HT1080 (cell line): ENCODE results near the gene FRYL. TPM values are rescaled to one million over a fixed set of nuclear protein-coding genes. Genes with fewer than 3 reads are reported as not detected.
"Not testable (repeated sequence)": the region's sequence is repeated elsewhere in the genome, so short reads cannot be mapped to it uniquely, and the experiment has no call there.

ENCODE experiments used
- DNase-seq: peaks from one replicate; pipeline ENCODE4 v3.0.0-alpha.2; 2015; ENCODE audit warnings: low read depth
- total RNA-seq: library from RNA; depleted of rRNA; stranded (reverse); fragments of >200 nt; shearing (Covaris generic); gene quantifications from 2 replicates; pipeline ENCODE4 v1.2.3, GENCODE V29; 2014

The FRYL gene
- total RNA-seq, 1 experiment from 2014 or later = 37.3 TPM

GRCh38 chr4:48786549-48786948 is 6.5 kb upstream of the FRYL start:
- DNase-seq = no peak

- DNase-seq = no peak
Observed at GRCh38 chr4:48785302-48785701, 5.2 kb upstream of the FRYL start.

GRCh38 chr4:48781968-48782367 is 1.9 kb upstream of the FRYL start:
- no peak for DNase-seq

DNA sequence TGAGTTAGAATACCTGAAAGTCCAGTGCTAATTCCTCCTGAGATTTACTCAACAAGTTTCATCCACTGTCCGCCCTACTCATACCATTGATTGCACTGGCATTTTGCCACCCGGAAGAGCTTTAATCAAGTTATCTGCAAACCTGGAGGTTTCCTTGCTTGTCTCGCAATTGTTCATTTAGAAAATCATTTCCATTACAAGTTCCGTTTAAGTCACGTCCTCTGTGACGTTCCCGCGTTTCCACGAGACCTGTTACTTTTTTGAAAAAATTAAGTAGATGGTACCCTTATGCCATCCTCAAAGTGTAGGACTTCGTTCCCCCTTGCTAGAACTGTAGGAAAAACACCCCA is 761 bp upstream of the FRYL start:
- DNase-seq = peak; percentile 23

- peak; percentile 55 for DNase-seq
Observed at GRCh38 chr4:48779095-48779997, 733 bp downstream of the FRYL start.

GRCh38 chr4:48778431-48779094 is 1.5 kb downstream of the FRYL start:
- DNase-seq = peak; percentile 17

DNA sequence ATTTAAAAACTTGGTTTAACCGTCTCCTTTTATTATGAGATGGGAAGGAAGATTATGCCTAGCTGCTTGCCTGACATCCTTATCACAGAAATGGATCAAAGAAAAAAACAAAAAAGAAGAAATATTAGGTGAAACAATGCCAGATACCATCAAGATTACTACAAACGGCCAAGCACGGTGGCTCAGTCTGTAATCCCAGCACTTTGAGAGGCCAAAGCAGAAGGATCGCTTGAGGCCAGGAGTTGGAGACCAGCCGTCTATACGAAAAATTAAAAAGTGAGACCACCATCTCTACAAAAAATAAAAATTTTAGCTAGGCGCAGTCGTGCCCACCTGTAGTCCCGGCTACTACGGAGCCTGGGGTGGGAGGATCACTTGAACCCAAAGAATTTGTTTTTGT is 2.3 kb downstream of the FRYL start:
- no peak for DNase-seq

DNA sequence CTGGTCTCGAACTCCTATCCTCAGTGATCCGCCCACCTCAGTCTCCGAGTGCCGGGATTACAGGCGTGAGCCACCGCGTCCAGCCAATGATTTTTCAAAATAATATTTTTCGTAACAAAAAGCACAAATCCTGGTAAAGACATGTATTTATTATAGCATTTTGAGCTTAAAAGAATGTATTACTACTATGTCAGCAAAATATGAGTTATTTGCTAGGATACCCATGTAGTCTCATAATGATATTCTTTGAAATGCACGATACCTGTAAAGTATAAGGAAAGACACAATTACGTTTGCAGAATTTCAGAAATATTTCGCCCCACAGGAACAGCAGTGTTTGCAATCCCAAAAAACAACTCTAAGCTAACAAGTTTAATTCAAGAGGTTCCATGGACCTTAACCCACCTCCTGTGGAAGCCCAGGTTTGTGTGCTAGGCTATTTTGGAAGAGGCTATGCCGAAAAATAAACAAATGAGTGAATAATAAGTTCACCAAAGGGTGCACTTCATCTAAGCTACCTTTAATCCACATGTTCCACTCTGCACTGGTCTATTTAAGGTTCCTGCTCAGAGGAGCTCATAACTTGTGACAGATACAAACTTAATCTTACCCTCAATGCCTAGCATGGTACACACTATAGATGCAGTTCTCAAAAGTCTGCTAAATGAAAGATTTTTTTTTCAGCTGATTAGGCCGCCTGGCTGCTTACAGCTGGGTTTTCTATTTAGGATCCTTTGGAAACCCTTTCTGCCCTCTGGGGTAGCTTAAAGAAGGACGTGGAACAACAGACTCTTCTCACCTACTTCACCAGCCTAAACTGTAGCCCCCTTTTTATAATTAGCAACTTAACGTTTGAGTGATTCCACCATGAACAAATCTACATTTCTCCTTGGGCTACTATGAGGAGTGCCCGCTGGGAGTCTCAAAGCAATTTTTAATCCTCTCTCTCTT is 5.0 kb downstream of the FRYL start:
- no peak for DNase-seq

DNA sequence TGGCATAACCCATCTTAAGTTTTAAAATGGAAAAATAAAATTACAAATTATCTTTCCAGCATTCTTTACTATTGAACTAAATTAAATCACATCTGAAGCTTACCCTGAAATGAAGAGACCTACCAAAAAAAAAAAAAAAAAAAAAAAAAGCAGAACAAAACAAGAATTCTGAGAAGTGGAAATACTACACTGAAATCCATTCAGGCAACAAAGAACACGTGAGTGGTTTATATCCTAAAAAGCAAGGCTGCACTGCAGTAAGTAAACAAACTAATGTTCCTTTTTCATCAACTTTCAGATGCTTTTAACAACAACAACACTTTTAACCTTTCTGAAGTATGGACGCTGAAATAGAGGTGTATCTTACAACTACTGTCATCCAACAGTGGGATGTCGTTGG is 7.5 kb downstream of the FRYL start:
- DNase-seq = no peak

- DNase-seq = no peak
Observed at GRCh38 chr4:48767055-48767929, 12.8 kb downstream of the FRYL start.

DNA sequence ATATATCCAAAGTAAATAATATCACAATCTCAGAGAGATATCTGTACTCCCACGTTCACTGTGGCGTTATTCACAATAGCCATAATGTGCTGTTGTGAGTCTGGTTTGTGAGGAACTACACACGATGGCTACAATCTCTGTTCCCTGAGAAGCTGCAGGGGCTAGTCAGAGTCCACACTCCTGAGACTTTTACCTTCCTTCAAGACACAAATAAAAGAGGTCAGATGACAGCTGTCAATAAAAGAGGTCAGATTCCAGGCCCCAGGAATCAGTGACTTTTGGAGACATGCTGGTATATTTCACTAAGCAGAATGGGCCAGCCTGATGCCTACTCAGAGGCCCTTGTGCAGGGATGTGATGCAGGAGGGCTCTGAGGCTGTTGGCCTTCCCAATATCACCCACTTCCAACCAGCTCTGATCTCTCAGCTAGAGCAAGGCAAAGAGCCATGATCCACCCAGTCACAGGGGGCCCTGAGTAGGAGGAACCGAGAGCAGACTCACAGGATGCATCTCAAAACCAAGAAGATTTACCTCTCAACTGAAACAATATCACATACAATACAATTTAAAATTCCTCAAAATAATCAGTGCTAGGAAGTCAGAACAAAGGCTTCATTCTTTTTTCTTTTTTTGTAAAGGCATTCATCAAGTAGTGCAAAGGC is 13.8 kb downstream of the FRYL start:
- DNase-seq = no peak

GRCh38 chr4:48762408-48762807 is 17.7 kb downstream of the FRYL start:
- no peak for DNase-seq

GRCh38 chr4:48761286-48761685 is 18.8 kb downstream of the FRYL start:
- DNase-seq = no peak

DNA sequence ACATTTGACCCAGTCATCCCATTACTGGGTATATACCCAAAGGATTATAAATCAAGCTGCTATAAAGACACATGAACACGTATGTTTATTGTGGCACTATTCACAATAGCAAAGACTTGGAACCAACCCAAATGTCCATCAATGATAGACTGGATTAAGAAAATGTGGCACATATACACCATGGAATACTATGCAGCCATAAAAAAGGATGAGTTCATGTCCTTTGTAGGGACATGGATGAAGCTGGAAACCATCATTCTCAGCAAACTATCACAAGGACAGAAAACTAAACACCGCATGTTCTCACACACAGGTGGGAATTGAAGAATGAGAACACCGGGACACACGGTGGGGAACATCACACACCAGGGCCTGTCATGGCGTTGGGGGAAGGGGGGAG is 21.4 kb downstream of the FRYL start:
- not testable (repeated sequence) for DNase-seq

GRCh38 chr4:48756689-48757220 is 23.3 kb downstream of the FRYL start:
- peak; percentile 14 for DNase-seq

GRCh38 chr4:48755281-48755680 is 24.8 kb downstream of the FRYL start:
- DNase-seq = no peak

GRCh38 chr4:48753159-48753558 is 26.9 kb downstream of the FRYL start:
- DNase-seq = no peak

- DNase-seq = no peak
Observed at GRCh38 chr4:48752726-48753125, 27.4 kb downstream of the FRYL start.

- no peak for DNase-seq
Observed at GRCh38 chr4:48752246-48752645, 27.8 kb downstream of the FRYL start.
